Erythroblast (primary cell): ENCODE results near the gene KANK4.

Source experiments
- GATA1 ChIP-seq: IDR thresholded peaks from 2 replicates; pipeline ENCODE4 v1.6.1; 2011; ENCODE audit warnings: low read depth, mild to moderate bottlenecking, control low read depth, low read length, moderate library complexity
- POLR2A ChIP-seq: IDR thresholded peaks from 2 replicates; pipeline ENCODE4 v1.6.1; 2011; ENCODE audit warnings: mild to moderate bottlenecking, low read length

- no peak for TF ChIP-seq POLR2A
- no peak for TF ChIP-seq GATA1
These were observed 58.5 kb downstream of the KANK4 start for GRCh38 chr1:62260688-62261087.
